PC-3 (cell line): ENCODE measurements around the gene ZRANB3. TPM values are rescaled to one million over a fixed set of nuclear protein-coding genes. Genes with fewer than 3 reads are reported as not detected.

ENCODE experiments used
- ATAC-seq: fragments of 200-7000 bp; cut with Tn5 transposase; 2 replicates; pipeline ENCODE4 v1.9.1; 2020; ENCODE audit warnings: mild to moderate bottlenecking, moderate library complexity
- BruUV-seq: library from RNA; stranded (reverse); fragments of 400-500 nt; replicated peaks from 2 replicates; lab custom pipeline; 2021; lab: Mats Ljungman, UMichigan
- CTCF ChIA-PET: fragments of 300-600 bp; sonication (Branson Sonifier 250); formaldehyde crosslinking; loops from one replicate; lab custom pipeline; 2022; ENCODE audit warnings: antibody characterized with exemption; lab: Charles Lee
- POLR2A ChIA-PET: fragments of 300-600 bp; sonication (Branson Sonifier 250); formaldehyde crosslinking; loops from one replicate; lab custom pipeline; 2022; ENCODE audit warnings: antibody characterized with exemption; ENCODE audit not compliant: unreplicated experiment; lab: Charles Lee
- DNase-seq: peaks from one replicate; pipeline ENCODE4 v3.0.0-alpha.2; 2015
- H2AFZ ChIP-seq: fragments of 300-600 bp; sonication (generic); 2 replicates; pipeline ENCODE4 v1.6.0; 2016; ENCODE audit warnings: antibody characterized with exemption, low read length
- H3F3A ChIP-seq: fragments of 300-600 bp; sonication (generic); one replicate; pipeline ENCODE4 v1.6.0; 2017; ENCODE audit warnings: antibody characterized with exemption, low read length, control low read depth, mild to moderate bottlenecking; ENCODE audit not compliant: unreplicated experiment
- H3K27ac ChIP-seq: fragments of 300-600 bp; sonication (generic); 2 replicates; pipeline ENCODE4 v1.5.1; 2016; ENCODE audit warnings: mild to moderate bottlenecking, low read length
- H3K27me3 ChIP-seq: fragments of 300-600 bp; sonication (generic); 2 replicates; pipeline ENCODE4 v1.6.1; 2016; ENCODE audit warnings: low read length, mixed read lengths
- H3K36me3 ChIP-seq: fragments of 300-600 bp; sonication (generic); 2 replicates; pipeline ENCODE4 v1.6.1; 2016; ENCODE audit warnings: low read depth, mixed run types, low read length, mixed read lengths
- H3K4me1 ChIP-seq: fragments of 300-600 bp; sonication (generic); 2 replicates; pipeline ENCODE4 v1.5.1; 2016; ENCODE audit warnings: low read length; ENCODE audit not compliant: insufficient read depth
- H3K4me2 ChIP-seq: fragments of 300-600 bp; sonication (generic); 2 replicates; pipeline ENCODE4 v1.6.0; 2016; ENCODE audit warnings: low read length
- H3K4me3 ChIP-seq: fragments of 300-600 bp; sonication (generic); 2 replicates; pipeline ENCODE4 v1.5.1; 2016; ENCODE audit warnings: mild to moderate bottlenecking, low read length, mixed read lengths
- H3K79me2 ChIP-seq: fragments of 300-600 bp; sonication (generic); 2 replicates; pipeline ENCODE4 v1.6.1; 2017; ENCODE audit warnings: low read length, mixed read lengths
- H3K9ac ChIP-seq: fragments of 300-600 bp; sonication (generic); 2 replicates; pipeline ENCODE4 v1.6.0; 2016; ENCODE audit warnings: mild to moderate bottlenecking, low read length
- H3K9me2 ChIP-seq: fragments of 300-600 bp; sonication (generic); replicated peaks from 2 replicates; pipeline ENCODE4 v1.6.1; 2016; ENCODE audit warnings: mixed run types, low read length, mixed read lengths
- H3K9me3 ChIP-seq: fragments of 300-600 bp; sonication (generic); 2 replicates; pipeline ENCODE4 v1.6.1; 2016; ENCODE audit warnings: low read length, mixed read lengths
- H4K20me1 ChIP-seq: fragments of 300-600 bp; sonication (generic); 2 replicates; pipeline ENCODE4 v1.6.1; 2016; ENCODE audit warnings: low read length, mixed read lengths
- CTCF ChIP-seq: fragments of 300-600 bp; sonication (generic); conservative IDR thresholded peaks from 2 replicates; pipeline ENCODE4 v1.5.1; 2017; ENCODE audit warnings: antibody characterized with exemption, low read depth, mild to moderate bottlenecking, low read length
- EZH2 ChIP-seq: fragments of 300-600 bp; sonication (generic); IDR thresholded peaks from one replicate; pipeline ENCODE4 v1.6.1; 2017; ENCODE audit warnings: antibody characterized with exemption, mild to moderate bottlenecking, low read length; ENCODE audit not compliant: unreplicated experiment
- EZH2phosphoT487 ChIP-seq: fragments of 300-600 bp; sonication (generic); IDR thresholded peaks from 2 replicates; pipeline ENCODE4 v1.6.1; 2018; ENCODE audit warnings: mild to moderate bottlenecking, antibody characterized with exemption, low read length, borderline replicate concordance
- intact Hi-C: fragments of 100-400 bp; cut with micrococcal nuclease; formaldehyde crosslinking; loops from 2 replicates; pipeline ENCODE4 v1.9.0; 2023
- total RNA-seq: library from RNA; depleted of rRNA; stranded (reverse); fragments of >200 nt; gene quantifications from 2 replicates; pipeline ENCODE4 v1.2.3, GENCODE V29; 2014

ZRANB3 gene
- total RNA-seq, 1 experiment from 2014 or later: 8.6 TPM

- ATAC-seq: peak; percentile 82
- intact Hi-C loops: loop anchor here (1.0 to 5.0 kb wide), 3 partner anchors 76 to 254 kb away; partner anchors contain the start of gene RAB3GAP1
- Histone ChIP-seq H2AFZ (no peak overlapping the region), H3K4me2 (peak overlapping the region; percentile 23; the same call in 1 of the 2 replicates), H4K20me1 (no peaks in the 10 kb centered on the region), H3K27me3 (no peaks in the 10 kb centered on the region), H3K9ac (0 out of 2 replicates have a peak overlapping the region, but pooled peaks have one; percentile 14), H3K4me3 (no peak overlapping the region), H3K79me2 (no peaks in the 10 kb centered on the region), H3K9me3 (no peaks in the 10 kb centered on the region), H3K36me3 (no peaks in the 10 kb centered on the region), H3K27ac (peak overlapping the region; percentile 85), H3K4me1 (peaks cover 19% of the 10 kb centered on the region), H3F3A (peaks cover 9% of the 10 kb centered on the region), H3K9me2 (no peaks in the 10 kb centered on the region)
- POLR2A ChIA-PET: no interaction called here
- CTCF ChIA-PET: interaction anchor here (0.6 kb wide), 2 partner anchors 13 to 31 kb away, joined by 4 to 5 read pairs; no protein-coding TSS in a partner anchor
- no peak for TF ChIP-seq EZH2
- TF ChIP-seq CTCF: peak; percentile 56
- TF ChIP-seq EZH2phosphoT487: no peak
- no TSS peak for BruUV-seq
- peak; percentile 60 for DNase-seq
Observed at GRCh38 chr2:135258193-135258592, 272.8 kb downstream of the ZRANB3 start.

GRCh38 chr2:135257383-135258090, 273.5 kb downstream of the ZRANB3 start:
- TF ChIP-seq EZH2phosphoT487: no peak
- TF ChIP-seq EZH2: no peak
- no peak for TF ChIP-seq CTCF
- CTCF ChIA-PET: interaction anchor here (0.6 kb wide), 2 partner anchors 13 to 31 kb away, joined by 4 to 5 read pairs; no protein-coding TSS in a partner anchor
- peak overlapping the region; percentile 38; the same call in 1 of the 2 replicates for H3K4me2 ChIP-seq
- no peaks in the 10 kb centered on the region for H4K20me1 ChIP-seq
- no peak overlapping the region for H3K4me3 ChIP-seq
- H3K36me3 ChIP-seq: no peaks in the 10 kb centered on the region
- H3K9ac ChIP-seq: peak overlapping the region; percentile 14; the same call in 1 of the 2 replicates
- peak; percentile 75 for DNase-seq
- POLR2A ChIA-PET: no interaction called here
- H3K27me3 ChIP-seq: no peaks in the 10 kb centered on the region
- H2AFZ ChIP-seq: no peak overlapping the region
- no TSS peak for BruUV-seq
- peak overlapping the region; percentile 85 for H3K27ac ChIP-seq
- intact Hi-C loops: loop anchor here (1.0 to 5.0 kb wide), 5 partner anchors 75 to 253 kb away; partner anchors contain the start of gene RAB3GAP1
- H3K9me2 ChIP-seq: no peaks in the 10 kb centered on the region
- H3K79me2 ChIP-seq: no peaks in the 10 kb centered on the region
- peaks cover 19% of the 10 kb centered on the region for H3K4me1 ChIP-seq
- ATAC-seq: peak; percentile 79
- no peaks in the 10 kb centered on the region for H3K9me3 ChIP-seq
- peaks cover 9% of the 10 kb centered on the region for H3F3A ChIP-seq
